Naive thymus-derived CD4-positive, alpha-beta T cell (primary cell): ENCODE results near the gene PSG5. TPM values are rescaled to one million over a fixed set of nuclear protein-coding genes. Genes with fewer than 3 reads are reported as not detected.
"Not testable (repeated sequence)": the region's sequence is repeated elsewhere in the genome, so short reads cannot be mapped to it uniquely, and the experiment has no call there.

Experiments used
- ATAC-seq: fragments of 150-1000 bp; cut with Tn5 transposase; 2 replicates; pipeline ENCODE4 v1.10.0; 2021; ENCODE audit warnings: mild to moderate bottlenecking, moderate library complexity
- CTCF ChIA-PET: fragments of 350-600 bp; sonication (Branson Sonifier 250); formaldehyde crosslinking; loops from one replicate; lab custom pipeline; 2021; ENCODE audit warnings: antibody characterized with exemption; lab: Charles Lee
- POLR2A ChIA-PET: fragments of 350-600 bp; sonication (Branson Sonifier 250); formaldehyde crosslinking; loops from one replicate; lab custom pipeline; 2021; ENCODE audit warnings: antibody characterized with exemption, inconsistent platforms; lab: Charles Lee
- DNase-seq, 9 donors: peaks; one replicate each; pipeline versions ENCODE4 v3.0.0 to v3.0.0-alpha.2; 2020 to 2022; ENCODE audit warnings: mixed read lengths in 1 of 9
- H3K27ac ChIP-seq: one replicate; pipeline ENCODE4 v1.7.0; 2013; ENCODE audit warnings: mild to moderate bottlenecking, low read depth, low read length, moderate library complexity
- H3K27me3 ChIP-seq, 2 donors: one replicate each; pipeline ENCODE4 v1.7.0; 2013; ENCODE audit warnings: low read length in 2 of 2, mild to moderate bottlenecking in 2 of 2, moderate library complexity in 2 of 2; ENCODE audit not compliant: control insufficient read depth in 2 of 2, insufficient read depth in 2 of 2
- H3K36me3 ChIP-seq, 3 experiments: 1 replicate in 2 of 3; 2 replicates in 1 of 3; pipeline ENCODE4 v1.7.0; 2013; ENCODE audit warnings: low read length in 3 of 3, mild to moderate bottlenecking in 3 of 3, moderate library complexity in 1 of 3; ENCODE audit not compliant: insufficient read depth in 3 of 3, control insufficient read depth in 2 of 3
- H3K4me1 ChIP-seq, 2 donors: one replicate each; pipeline ENCODE4 v1.7.0; 2013; ENCODE audit warnings: low read length in 2 of 2, mild to moderate bottlenecking in 2 of 2, moderate library complexity in 1 of 2; ENCODE audit not compliant: control insufficient read depth in 2 of 2, insufficient read depth in 2 of 2
- H3K4me3 ChIP-seq: 2 replicates; pipeline ENCODE4 v1.7.0; 2013; ENCODE audit warnings: mild to moderate bottlenecking, low read length
- H3K9me3 ChIP-seq, 3 experiments: 1 replicate in 2 of 3; 2 replicates in 1 of 3; pipeline ENCODE4 v1.7.0; 2013; ENCODE audit warnings: low read length in 3 of 3; ENCODE audit not compliant: control insufficient read depth in 2 of 3
- H3K27ac Mint-ChIP-seq, 9 donors: one replicate each; pipeline ENCODE4 v1.8.0; 2020 to 2022; ENCODE audit warnings: mixed read lengths in 9 of 9, mild to moderate bottlenecking in 8 of 9, moderate library complexity in 5 of 9, inconsistent platforms in 2 of 9
- H3K27me3 Mint-ChIP-seq, 5 donors: one replicate each; pipeline ENCODE4 v1.8.0; 2021 to 2022; ENCODE audit warnings: mixed read lengths in 5 of 5, mild to moderate bottlenecking in 1 of 5
- H3K36me3 Mint-ChIP-seq, 5 donors: one replicate each; pipeline ENCODE4 v1.8.0; 2020 to 2022; ENCODE audit warnings: mixed read lengths in 5 of 5, mild to moderate bottlenecking in 3 of 5, inconsistent platforms in 1 of 5
- H3K4me1 Mint-ChIP-seq, 7 donors: one replicate each; pipeline ENCODE4 v1.8.0; 2020 to 2022; ENCODE audit warnings: mixed read lengths in 7 of 7, mild to moderate bottlenecking in 3 of 7, inconsistent platforms in 1 of 7
- H3K4me3 Mint-ChIP-seq, 10 donors: one replicate each; pipeline ENCODE4 v1.8.0; 2020 to 2022; ENCODE audit warnings: mild to moderate bottlenecking in 10 of 10, mixed read lengths in 10 of 10, moderate library complexity in 6 of 10, inconsistent platforms in 2 of 10
- H3K9me3 Mint-ChIP-seq, 11 donors: one replicate each; pipeline ENCODE4 v1.8.0; 2020 to 2022; ENCODE audit warnings: mixed read lengths in 11 of 11, mild to moderate bottlenecking in 4 of 11, inconsistent platforms in 1 of 11, moderate library complexity in 1 of 11
- intact Hi-C, 2 donors: fragments of 100-400 bp; cut with micrococcal nuclease; formaldehyde crosslinking; loops; one replicate each; pipeline ENCODE4 v1.15.1; 2023
- polyA plus RNA-seq, 2 donors: library from polyadenylated mRNA; unstranded; fragments of 300-500 nt; fragmentation: Illumina TruSeq; gene quantifications; one replicate each; pipeline ENCODE4 v1.2.3, GENCODE V29; 2021
- total RNA-seq, 6 experiments: library from RNA in 5 of 6; stranded (reverse) in 5 of 6; gene quantifications; 1 replicate in 5 of 6; 2 replicates in 1 of 6; pipeline ENCODE4 v1.2.3 and lab custom pipeline; 2021 to 2026

Gene PSG5
- total and polyA plus RNA-seq, 7 experiments from 2014 or later: 0.37 TPM; not detected in 6

DNA sequence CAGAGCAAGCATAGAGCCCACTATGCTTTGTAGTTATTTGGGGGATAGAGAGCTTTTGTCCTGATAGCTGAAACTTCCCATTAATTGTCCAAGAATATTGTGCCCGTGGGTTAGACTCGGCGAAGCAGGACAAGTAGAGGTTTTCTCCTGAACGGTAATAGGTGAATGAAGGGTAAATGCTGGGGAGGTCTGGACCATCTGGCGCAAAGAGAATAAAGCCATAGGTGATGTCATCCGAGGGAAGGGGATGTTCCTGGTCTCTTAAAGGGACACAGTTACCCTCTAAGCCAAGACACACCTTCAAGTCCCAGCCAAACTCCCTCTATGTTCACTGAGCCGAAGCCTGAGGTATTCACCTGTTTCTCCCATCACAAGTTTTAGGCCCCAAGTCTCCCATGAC is 8.1 kb upstream of the PSG5 start:
- H3K4me3 ChIP-seq, H3K36me3 Mint-ChIP-seq, H3K36me3 ChIP-seq, H3K9me3 ChIP-seq, H3K27me3 ChIP-seq, H3K9me3 Mint-ChIP-seq, H3K4me1 ChIP-seq, H3K27ac ChIP-seq, POLR2A ChIA-PET, DNase-seq, intact Hi-C loops, H3K4me3 Mint-ChIP-seq, H3K4me1 Mint-ChIP-seq, CTCF ChIA-PET, ATAC-seq, H3K27ac Mint-ChIP-seq: not testable (repeated sequence)
- peaks cover 2 to 36% (median 23%) of the 10 kb centered on the region in 5 donors for H3K27me3 Mint-ChIP-seq

DNA sequence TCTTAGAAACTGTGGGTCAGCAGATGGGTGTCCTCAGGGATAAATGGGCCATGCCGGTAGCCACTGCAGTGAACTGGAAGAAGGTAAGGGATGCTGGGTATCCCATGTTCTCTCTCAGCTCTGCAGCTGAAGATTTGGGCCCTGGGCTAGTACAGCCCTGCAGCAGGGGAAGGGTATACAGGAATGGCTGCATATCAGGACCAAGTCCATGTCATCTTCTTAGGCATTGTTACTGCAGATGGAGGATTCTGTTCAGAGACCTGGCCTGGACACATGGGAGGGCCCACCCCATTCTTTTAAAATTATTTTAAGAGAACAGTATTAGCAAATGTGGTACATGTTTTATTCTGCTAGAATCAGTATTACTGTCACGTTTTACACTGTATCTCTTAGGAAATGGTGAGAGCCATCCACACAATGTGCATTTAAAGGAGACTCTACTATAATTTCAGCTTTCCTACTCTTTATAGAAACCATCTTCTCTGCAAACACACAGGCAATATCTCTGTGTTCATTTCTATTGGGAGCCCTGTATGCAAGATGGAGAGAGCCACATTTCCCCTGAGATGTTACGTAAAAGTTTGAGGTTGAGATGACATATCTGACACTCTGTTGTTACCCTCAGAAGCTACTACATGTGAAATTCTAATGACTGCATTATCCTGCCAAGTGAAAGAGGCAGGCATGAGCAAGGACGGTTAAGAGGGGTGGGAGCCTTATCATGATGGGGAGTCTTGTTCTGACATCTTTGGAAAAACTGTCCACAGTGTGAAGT is 6.2 kb upstream of the PSG5 start:
- peaks cover 2 to 36% (median 28%) of the 10 kb centered on the region in 5 donors for H3K27me3 Mint-ChIP-seq
- H3K36me3 ChIP-seq, H3K4me3 Mint-ChIP-seq, CTCF ChIA-PET, H3K36me3 Mint-ChIP-seq, intact Hi-C loops, POLR2A ChIA-PET, DNase-seq, H3K4me1 ChIP-seq, ATAC-seq, H3K9me3 Mint-ChIP-seq, H3K27me3 ChIP-seq, H3K9me3 ChIP-seq, H3K27ac Mint-ChIP-seq, H3K27ac ChIP-seq, H3K4me3 ChIP-seq, H3K4me1 Mint-ChIP-seq: not testable (repeated sequence)

DNA sequence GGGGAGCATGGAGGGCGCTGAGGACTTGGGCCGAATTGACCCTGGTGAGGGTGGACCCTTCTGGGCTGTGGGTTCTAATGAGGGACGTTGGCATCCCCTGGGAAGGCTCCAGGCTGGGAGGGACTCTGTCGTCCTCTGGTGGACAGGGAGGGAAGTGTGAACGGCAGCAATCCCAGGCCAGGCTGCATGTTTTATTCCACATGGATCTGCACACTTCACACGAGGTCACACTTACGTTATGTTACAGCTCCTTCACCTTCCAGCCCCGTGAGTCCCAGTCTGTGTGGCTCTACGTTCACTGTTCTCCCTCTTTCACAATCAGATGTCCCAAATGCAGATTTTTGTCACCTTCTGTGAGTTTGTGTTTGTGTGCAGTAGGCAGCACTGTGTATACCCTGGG is 1.8 kb upstream of the PSG5 start:
- H3K9me3 ChIP-seq, H3K4me1 Mint-ChIP-seq, H3K27ac Mint-ChIP-seq, H3K27ac ChIP-seq, CTCF ChIA-PET, H3K27me3 ChIP-seq, H3K36me3 Mint-ChIP-seq, H3K4me3 ChIP-seq, H3K9me3 Mint-ChIP-seq, ATAC-seq, intact Hi-C loops, POLR2A ChIA-PET, H3K4me3 Mint-ChIP-seq, DNase-seq, H3K36me3 ChIP-seq, H3K4me1 ChIP-seq: not testable (repeated sequence)
- H3K27me3 Mint-ChIP-seq: peaks cover 2 to 35% (median 22%) of the 10 kb centered on the region in 5 donors

DNA sequence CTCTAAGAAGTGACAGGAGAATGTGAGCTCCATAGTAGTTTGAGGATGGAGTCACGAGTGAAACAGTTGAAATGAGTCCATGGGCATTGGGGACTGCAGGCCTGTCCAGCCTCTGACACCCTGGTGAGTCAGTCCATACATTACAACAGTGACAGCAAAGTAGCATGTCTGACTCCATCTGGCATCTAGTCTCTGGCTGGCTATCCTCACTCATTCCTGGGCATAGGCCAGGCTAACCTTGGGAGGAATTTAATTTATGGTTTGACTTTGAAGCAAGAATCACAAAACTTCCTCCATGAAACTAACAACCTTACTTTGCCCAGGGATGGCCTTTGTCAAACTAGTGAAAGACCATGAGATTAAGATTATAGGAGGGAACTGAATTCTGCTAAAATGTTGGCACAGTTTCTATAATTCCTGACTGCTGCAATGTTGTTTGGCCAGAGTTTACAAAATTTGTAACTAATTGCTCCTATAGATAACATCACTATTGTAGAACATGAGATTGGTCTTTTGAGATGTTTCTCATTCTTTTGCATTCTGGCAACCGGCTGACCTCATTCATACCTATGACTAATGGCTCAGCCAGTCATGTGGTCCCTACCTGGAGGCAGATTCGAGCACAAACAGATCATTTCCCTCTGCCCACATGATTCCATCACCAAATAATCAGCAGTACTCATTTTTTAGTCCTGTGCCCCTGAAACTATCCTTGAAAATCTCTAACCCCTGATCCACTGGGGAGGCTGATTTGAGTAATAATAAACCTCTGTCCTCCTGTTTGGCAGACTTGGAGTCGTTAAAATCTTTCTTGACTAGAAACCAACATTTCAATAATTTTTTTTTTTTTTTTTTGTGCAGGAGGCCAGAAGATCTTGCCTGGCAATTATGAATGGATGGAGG is 4.2 kb downstream of the PSG5 start:
- H3K9me3 ChIP-seq, H3K4me3 ChIP-seq, H3K4me1 Mint-ChIP-seq, intact Hi-C loops, H3K4me3 Mint-ChIP-seq, POLR2A ChIA-PET, H3K27ac ChIP-seq, H3K36me3 Mint-ChIP-seq, DNase-seq, ATAC-seq, H3K36me3 ChIP-seq, H3K4me1 ChIP-seq, CTCF ChIA-PET, H3K27me3 ChIP-seq, H3K9me3 Mint-ChIP-seq, H3K27ac Mint-ChIP-seq: not testable (repeated sequence)
- peaks cover 0 to 22% (median 15%) of the 10 kb centered on the region in 5 donors for H3K27me3 Mint-ChIP-seq

DNA sequence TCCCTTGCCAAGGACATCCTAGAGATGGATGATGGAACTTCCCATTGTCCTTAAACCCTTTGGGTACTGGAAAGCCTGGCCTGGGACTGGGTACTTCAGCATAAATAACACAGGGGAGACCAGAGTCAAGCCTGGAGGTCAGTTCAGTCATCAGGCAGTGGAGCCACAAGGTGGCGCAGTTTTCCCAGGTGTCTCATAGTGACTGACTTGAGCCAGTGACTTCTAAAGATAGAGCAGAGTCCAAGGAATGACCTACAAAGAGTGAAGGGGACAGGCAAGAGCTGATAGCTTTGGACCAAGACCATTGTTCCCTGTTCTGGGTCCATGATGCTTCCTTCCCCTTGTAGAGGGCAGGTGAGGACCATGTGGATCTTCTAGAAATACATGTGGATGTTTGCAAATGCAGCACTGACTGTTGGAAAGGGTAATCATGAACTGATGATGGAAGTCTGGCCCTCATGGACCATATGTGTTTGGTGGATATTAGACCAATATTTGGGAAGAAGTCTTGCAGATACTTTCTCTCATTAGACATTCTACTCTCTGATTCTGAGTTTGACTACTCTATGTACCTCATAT is 6.7 kb downstream of the PSG5 start:
- H3K27ac ChIP-seq, H3K4me1 ChIP-seq, H3K4me1 Mint-ChIP-seq, CTCF ChIA-PET, DNase-seq, intact Hi-C loops, H3K36me3 Mint-ChIP-seq, H3K9me3 Mint-ChIP-seq, H3K27ac Mint-ChIP-seq, H3K4me3 Mint-ChIP-seq, H3K27me3 ChIP-seq, H3K4me3 ChIP-seq, H3K9me3 ChIP-seq, POLR2A ChIA-PET, ATAC-seq, H3K36me3 ChIP-seq: not testable (repeated sequence)
- H3K27me3 Mint-ChIP-seq: peaks cover 0 to 25% (median 10%) of the 10 kb centered on the region in 5 donors

DNA sequence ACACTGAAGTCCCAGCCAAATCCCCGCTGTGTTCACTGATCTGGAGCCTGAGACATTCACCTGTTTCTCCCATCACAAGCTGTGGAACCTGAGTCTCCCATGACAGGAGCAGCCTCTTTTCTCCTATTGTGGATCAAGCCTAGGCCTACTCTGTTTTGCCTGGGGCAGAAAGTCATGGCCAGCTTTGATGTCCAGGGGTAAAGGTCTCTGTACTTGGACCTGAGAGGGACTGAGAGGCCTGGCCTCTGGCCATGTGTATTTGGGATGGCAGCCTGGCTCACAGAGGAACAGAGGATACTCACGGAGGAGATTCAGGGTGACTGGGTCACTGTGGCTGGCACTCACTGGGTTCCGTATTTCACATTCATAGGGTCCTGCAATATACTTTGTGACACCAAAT is 7.8 kb downstream of the PSG5 start:
- H3K36me3 Mint-ChIP-seq, H3K4me3 Mint-ChIP-seq, H3K4me3 ChIP-seq, H3K4me1 Mint-ChIP-seq, H3K9me3 ChIP-seq, H3K36me3 ChIP-seq, DNase-seq, H3K27me3 ChIP-seq, POLR2A ChIA-PET, H3K9me3 Mint-ChIP-seq, H3K4me1 ChIP-seq, H3K27ac Mint-ChIP-seq, ATAC-seq, H3K27ac ChIP-seq, intact Hi-C loops, CTCF ChIA-PET: not testable (repeated sequence)
- H3K27me3 Mint-ChIP-seq: peaks cover 0 to 30% (median 12%) of the 10 kb centered on the region in 5 donors
